HepG2 (cell line): ENCODE results near the gene TTC22. TPM values are rescaled to one million over a fixed set of nuclear protein-coding genes. Genes with fewer than 3 reads are reported as not detected.
A peak's percentile ranks its signal among the peaks of the same experiment; 100 is the strongest.

Experiments used
- CCAR2 ChIP-seq: fragments of 200-400 bp; formaldehyde crosslinking; optimal IDR thresholded peaks from 2 replicates; pipeline ENCODE3; 2018; ENCODE audit warnings: low read depth, mild to moderate bottlenecking, low read length, moderate library complexity
- CEBPG ChIP-seq: IDR thresholded peaks from 2 replicates; pipeline ENCODE4 v1.6.1; 2016
- CHD4 ChIP-seq: fragments of 200-600 bp; sonication (generic); IDR thresholded peaks from 2 replicates; pipeline ENCODE4 v1.7.0; 2017; ENCODE audit warnings: mild to moderate bottlenecking, low read length, borderline replicate concordance
- EHMT2 ChIP-seq: fragments of 200-600 bp; sonication (generic); IDR thresholded peaks from 2 replicates; pipeline ENCODE4 v1.7.0; 2017; ENCODE audit warnings: antibody characterized with exemption, low read depth, low read length, borderline replicate concordance
- FOXO1 ChIP-seq: sonication (generic); formaldehyde crosslinking; IDR thresholded peaks from 2 replicates; pipeline ENCODE4 v1.4.0; 2020; ENCODE audit warnings: missing genetic modification reagents
- FOXP1 ChIP-seq, 2 experiments: fragments of 450-650 bp in 1 of 2; IDR thresholded peaks; 2 replicates each; pipeline ENCODE4 v1.6.1; 2017 to 2018; ENCODE audit warnings: antibody characterized with exemption in 1 of 2
- HES4 ChIP-seq: sonication (generic); formaldehyde crosslinking; IDR thresholded peaks from 2 replicates; pipeline ENCODE4 v1.9.0; 2021; ENCODE audit warnings: mild to moderate bottlenecking, missing genetic modification reagents, borderline replicate concordance
- MZF1 ChIP-seq: sonication (generic); formaldehyde crosslinking; IDR thresholded peaks from 2 replicates; pipeline ENCODE4 v1.8.1; 2023; ENCODE audit warnings: mild to moderate bottlenecking, missing genetic modification reagents, borderline replicate concordance
- REST ChIP-seq, 2 experiments: IDR thresholded peaks; 2 replicates each; pipeline ENCODE4 v1.6.1; 2011 to 2012; ENCODE audit warnings: low read length in 2 of 2, borderline replicate concordance in 1 of 2, low read depth in 1 of 2, mild to moderate bottlenecking in 1 of 2, moderate library complexity in 1 of 2
- RFX1 ChIP-seq: fragments of 450-650 bp; IDR thresholded peaks from 2 replicates; pipeline ENCODE4 v1.6.1; 2017
- SMARCE1 ChIP-seq: fragments of 450-650 bp; IDR thresholded peaks from 2 replicates; pipeline ENCODE4 v1.6.1; 2017; ENCODE audit warnings: borderline replicate concordance
- SSRP1 ChIP-seq: IDR thresholded peaks from 2 replicates; pipeline ENCODE4 v1.6.1; 2016; ENCODE audit warnings: control low read depth
- SYNCRIP ChIP-seq: fragments of 200-400 bp; formaldehyde crosslinking; IDR thresholded peaks from 2 replicates; pipeline ENCODE4 v1.6.1; 2018; ENCODE audit warnings: mild to moderate bottlenecking, low read depth, low read length; ENCODE audit not compliant: insufficient read depth
- XBP1 ChIP-seq: sonication (generic); formaldehyde crosslinking; IDR thresholded peaks from 2 replicates; pipeline ENCODE4 v1.5.0; 2020; ENCODE audit warnings: missing genetic modification reagents
- ZBTB34 ChIP-seq: sonication (generic); formaldehyde crosslinking; IDR thresholded peaks from 2 replicates; pipeline ENCODE4 v1.8.0; 2022; ENCODE audit warnings: mild to moderate bottlenecking, missing genetic modification reagents
- ZBTB8A ChIP-seq: sonication (generic); formaldehyde crosslinking; IDR thresholded peaks from 2 replicates; pipeline ENCODE4 v1.4.0; 2020; ENCODE audit warnings: mild to moderate bottlenecking, low read depth, missing genetic modification reagents, borderline replicate concordance
- ZFP41 ChIP-seq: sonication (generic); formaldehyde crosslinking; IDR thresholded peaks from 2 replicates; pipeline ENCODE4 v1.4.0; 2020; ENCODE audit warnings: mild to moderate bottlenecking, missing genetic modification reagents, borderline replicate concordance
- ZFY ChIP-seq: sonication (generic); formaldehyde crosslinking; IDR thresholded peaks from 2 replicates; pipeline ENCODE4 v1.4.0; 2020; ENCODE audit warnings: missing genetic modification reagents
- ZMAT3 ChIP-seq: sonication (generic); formaldehyde crosslinking; conservative IDR thresholded peaks from 2 replicates; pipeline ENCODE4 v1.7.0; 2021; ENCODE audit warnings: missing genetic modification reagents
- ZNF101 ChIP-seq: sonication (generic); formaldehyde crosslinking; IDR thresholded peaks from 2 replicates; pipeline ENCODE4 v1.4.0; 2020; ENCODE audit warnings: mild to moderate bottlenecking, low read depth, missing genetic modification reagents, borderline replicate concordance
- ZNF253 ChIP-seq: sonication (generic); formaldehyde crosslinking; IDR thresholded peaks from 2 replicates; pipeline ENCODE4 v1.8.0; 2022; ENCODE audit warnings: mild to moderate bottlenecking, missing genetic modification reagents, borderline replicate concordance
- ZNF274 ChIP-seq: sonication (generic); formaldehyde crosslinking; IDR thresholded peaks from 2 replicates; pipeline ENCODE4 v1.5.1; 2020; ENCODE audit warnings: mild to moderate bottlenecking, missing genetic modification reagents
- ZNF343 ChIP-seq: sonication (generic); formaldehyde crosslinking; IDR thresholded peaks from 2 replicates; pipeline ENCODE4 v1.4.0; 2020; ENCODE audit warnings: mild to moderate bottlenecking, missing genetic modification reagents
- ZNF354B ChIP-seq: sonication (generic); formaldehyde crosslinking; IDR thresholded peaks from 2 replicates; pipeline ENCODE4 v1.8.0; 2022; ENCODE audit warnings: mild to moderate bottlenecking, missing genetic modification reagents
- ZNF563 ChIP-seq: sonication (generic); formaldehyde crosslinking; IDR thresholded peaks from 2 replicates; pipeline ENCODE4 v1.8.0; 2022; ENCODE audit warnings: mild to moderate bottlenecking, moderate library complexity, missing genetic modification reagents
- ZNF781 ChIP-seq: sonication (generic); formaldehyde crosslinking; IDR thresholded peaks from 2 replicates; pipeline ENCODE4 v1.5.1; 2020; ENCODE audit warnings: borderline replicate concordance, mild to moderate bottlenecking, missing genetic modification reagents; ENCODE audit errors: not compliant biosample characterization
- ZNF883 ChIP-seq: sonication (generic); formaldehyde crosslinking; IDR thresholded peaks from 2 replicates; pipeline ENCODE4 v1.5.1; 2020; ENCODE audit warnings: mild to moderate bottlenecking, missing genetic modification reagents; ENCODE audit errors: not compliant biosample characterization
- polyA plus RNA-seq, 8 experiments: library from polyadenylated mRNA; depleted of rRNA in 3 of 8; stranded (reverse) in 7 of 8; unstranded in 1 of 8; fragments of >200 nt; fragmentation: Illumina TruSeq in 4 of 8; extraction: Trizol in 4 of 8; gene quantifications; 2 replicates each; pipeline versions ENCODE4 v1.2.1 to v1.2.3, GENCODE V29; 2011 to 2016; ENCODE audit warnings: low read depth in 4 of 8, missing spikeins in 1 of 8, mixed read lengths in 1 of 8; ENCODE audit not compliant: insufficient read depth in 1 of 8
- total RNA-seq, 5 experiments: library from RNA; depleted of rRNA; stranded (reverse); fragments of >200 nt; fragmentation: Illumina TruSeq; extraction: Trizol; gene quantifications; 2 replicates each; pipeline ENCODE4 v1.2.3, GENCODE V29; 2016; ENCODE audit warnings: low read depth in 1 of 5

TTC22 gene
- total and polyA plus RNA-seq, 2 of the 13 experiments (the other 11 are each of a cell fraction or from before 2014, with no cell fraction given): not detected

GRCh38 chr1:54764133-54764921, 36.8 kb downstream of the TTC22 start, which contains the start of gene PARS2 (continued):
- TF ChIP-seq HES4 (CRISPR knock-in tag): no peak
- no peak for TF ChIP-seq ZNF354B
- TF ChIP-seq RFX1: peak; percentile 88
- 0 out of 2 replicates have a peak, but pooled peaks have one; percentile 54 for TF ChIP-seq ZNF274 (CRISPR knock-in tag)
- no peak for TF ChIP-seq ZNF253 (CRISPR knock-in tag)
- TF ChIP-seq MZF1 (CRISPR knock-in tag): no peak
- TF ChIP-seq SMARCE1: no peak
- TF ChIP-seq SYNCRIP: no peak
- TF ChIP-seq ZNF563 (CRISPR knock-in tag): peak; percentile 53; the same call in 1 of the 2 replicates
- no peak for TF ChIP-seq ZNF781 (CRISPR knock-in tag)
- TF ChIP-seq ZFY: peak; percentile 90
- no peak for TF ChIP-seq ZMAT3 (CRISPR knock-in tag)
- TF ChIP-seq ZFP41 (CRISPR knock-in tag): no peak
- TF ChIP-seq ZNF883 (CRISPR knock-in tag): peak; percentile 65
- TF ChIP-seq ZBTB8A (CRISPR knock-in tag): no peak
- TF ChIP-seq CHD4: no peak
- TF ChIP-seq ZNF343 (CRISPR knock-in tag): no peak
- TF ChIP-seq CCAR2: no peak
- peak in 1 of 2 experiments; percentile 16; a peak in 1 of 4 replicates for TF ChIP-seq REST (IDR thresholded peaks at IDR 0.05; ENCODE audit: borderline replicate concordance in 1 of 2, low read depth in 1 of 2, low read length in 2 of 2)
- no peak for TF ChIP-seq ZNF101
- no peak for TF ChIP-seq SSRP1 (CRISPR knock-in tag)
- no peak for TF ChIP-seq FOXO1 (CRISPR knock-in tag)
- no peak for TF ChIP-seq EHMT2
- no peak for TF ChIP-seq XBP1 (CRISPR knock-in tag)
- TF ChIP-seq CEBPG (CRISPR knock-in tag): peak; percentile 21; the same call in 1 of the 2 replicates
- TF ChIP-seq FOXP1 (IDR thresholded peaks at IDR 0.05): no peak
- no peak for TF ChIP-seq FOXP1 (CRISPR knock-in tag; IDR thresholded peaks at IDR 0.05)
- TF ChIP-seq ZBTB34 (CRISPR knock-in tag): no peak
